Psoas muscle (tissue), 8 donors: Measurements from ENCODE around the gene SYNDIG1. TPM values are rescaled to one million over a fixed set of nuclear protein-coding genes. Genes with fewer than 3 reads are reported as not detected.

ENCODE experiments used
- ATAC-seq, 4 donors: fragments of 200-7000 bp; cut with Tn5 transposase; one replicate each; pipeline ENCODE4 v1.9.1; 2020; ENCODE audit warnings: moderate library complexity in 3 of 4, mild to moderate bottlenecking in 2 of 4
- DNase-seq, 2 donors: peaks; one replicate each; pipeline ENCODE4 v3.0.0-alpha.2; 2020
- H3K27ac ChIP-seq: fragments of 200-600 bp; one replicate; pipeline ENCODE4 v1.8.0; 2022
- H3K27me3 ChIP-seq, 3 donors: fragments of 200-600 bp in 1 of 3; one replicate each; pipeline versions ENCODE4 v1.6.1 to v1.8.0; 2013 to 2022; ENCODE audit warnings: low read length in 2 of 3, mild to moderate bottlenecking in 2 of 3, moderate library complexity in 1 of 3; ENCODE audit not compliant: insufficient read depth in 3 of 3
- H3K36me3 ChIP-seq, 2 donors: fragments of 200-600 bp in 1 of 2; one replicate each; pipeline versions ENCODE4 v1.6.1 to v1.8.0; 2013 to 2022; ENCODE audit warnings: low read depth in 1 of 2, mild to moderate bottlenecking in 1 of 2, moderate library complexity in 1 of 2; ENCODE audit not compliant: insufficient read depth in 1 of 2
- H3K4me1 ChIP-seq: fragments of 200-600 bp; one replicate; pipeline ENCODE4 v1.8.0; 2022
- H3K4me3 ChIP-seq: fragments of 200-600 bp; one replicate; pipeline ENCODE4 v1.8.0; 2022; ENCODE audit warnings: mild to moderate bottlenecking
- H3K9me3 ChIP-seq: fragments of 200-600 bp; one replicate; pipeline ENCODE4 v1.8.0; 2022
- WGBS, 3 donors: extraction: QIAGEN DNeasy Blood & Tissue Kit; methylation state at CpG; one replicate each; pipeline versions ENCODE4 v1.1.6 to v1.1.7; 2013; 5-methylcytosine and 5-hydroxymethylcytosine counted together
- intact Hi-C, 2 donors: fragments of 100-400 bp; cut with DNase I; formaldehyde crosslinking; loops; one replicate each; pipeline versions ENCODE4 v1.11.0 to v1.14.2; 2022
- polyA plus RNA-seq, 3 donors: library from polyadenylated mRNA; stranded (reverse); fragments of 200-250 nt; gene quantifications; one replicate each; pipeline ENCODE4 v1.2.3, GENCODE V29; 2013
- total RNA-seq, 4 donors: library from RNA; stranded (reverse); fragmentation: NEBNext Ultra II Directional in 2 of 4; extraction: Animal tissue kit (Norgen Biotek cat#: 25700) in 2 of 4; gene quantifications; one replicate each; pipeline versions ENCODE4 v1.2.1 to v1.2.4, GENCODE V29; 2021 to 2023
- TF ChIP-seq, protein P1 (sequence below): fragments of 200-600 bp; IDR thresholded peaks from one replicate; pipeline ENCODE4 v1.8.0; 2022; ENCODE audit warnings: antibody characterized with exemption
- donor health status: healthy with polysubstance abuse.
- donor health status: DM: no; HTN: no; CAD: no; lungs with moderate emphysema.
- donor health status: Bipolar disorder and iron deficiency.
- donor health status: healthy.
- donor health status: DM: yes; HTN: yes; CAD: no.
- donor health status: DM: no; HTN: no; CAD: no.
- donor health status: DM: no; HTN: no; CAD: no.
- donor health status: DM: yes; HTN: yes; CAD: no.

SYNDIG1 gene
- total and polyA plus RNA-seq, 7 donors: 0.03 to 0.10 TPM; not detected in 5

DNA sequence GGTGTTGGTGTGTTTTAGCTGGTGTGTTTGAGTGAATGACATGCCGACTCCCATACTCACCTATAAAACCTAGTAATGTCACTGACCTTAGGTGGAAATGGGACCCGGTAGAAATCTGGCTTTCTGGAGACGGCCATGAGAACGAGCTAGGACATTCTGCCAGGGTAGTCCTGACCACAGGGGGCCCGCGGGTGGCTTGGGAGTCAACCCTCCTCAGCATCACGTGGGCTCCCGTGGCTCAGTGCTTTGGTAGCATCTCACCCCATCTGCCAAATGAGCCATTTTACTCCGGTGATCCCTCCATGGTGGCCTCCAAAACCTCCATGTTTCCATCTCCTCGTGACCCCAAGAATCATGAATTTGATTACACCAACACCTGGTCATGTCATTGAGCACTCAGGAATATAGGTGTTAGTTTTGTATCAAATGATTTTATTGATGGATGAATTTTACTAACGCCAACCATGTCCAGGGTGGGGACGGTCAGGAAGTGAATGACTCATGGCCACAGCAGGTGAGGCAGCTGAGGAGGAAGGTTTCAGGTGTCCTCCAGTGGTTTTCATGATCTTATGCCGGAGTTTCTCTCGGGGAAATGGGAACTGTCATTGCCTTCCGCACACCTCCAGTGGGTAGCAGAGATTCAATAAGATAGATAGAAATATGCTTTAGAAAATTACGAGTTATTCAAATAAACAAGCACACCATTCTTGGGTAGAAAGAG is 195.0 kb downstream of the SYNDIG1 start:
- H3K4me1 ChIP-seq: no peaks in the 10 kb centered on the region
- DNase-seq (no peak), ATAC-seq (no peak)
- H3K27ac ChIP-seq: no peak overlapping the region
- H3K9me3 ChIP-seq: no peaks in the 10 kb centered on the region
- H3K27me3 ChIP-seq: peaks cover 0 to 4% (median 3%) of the 10 kb centered on the region in 3 donors
- TF ChIP-seq, protein P1, sequence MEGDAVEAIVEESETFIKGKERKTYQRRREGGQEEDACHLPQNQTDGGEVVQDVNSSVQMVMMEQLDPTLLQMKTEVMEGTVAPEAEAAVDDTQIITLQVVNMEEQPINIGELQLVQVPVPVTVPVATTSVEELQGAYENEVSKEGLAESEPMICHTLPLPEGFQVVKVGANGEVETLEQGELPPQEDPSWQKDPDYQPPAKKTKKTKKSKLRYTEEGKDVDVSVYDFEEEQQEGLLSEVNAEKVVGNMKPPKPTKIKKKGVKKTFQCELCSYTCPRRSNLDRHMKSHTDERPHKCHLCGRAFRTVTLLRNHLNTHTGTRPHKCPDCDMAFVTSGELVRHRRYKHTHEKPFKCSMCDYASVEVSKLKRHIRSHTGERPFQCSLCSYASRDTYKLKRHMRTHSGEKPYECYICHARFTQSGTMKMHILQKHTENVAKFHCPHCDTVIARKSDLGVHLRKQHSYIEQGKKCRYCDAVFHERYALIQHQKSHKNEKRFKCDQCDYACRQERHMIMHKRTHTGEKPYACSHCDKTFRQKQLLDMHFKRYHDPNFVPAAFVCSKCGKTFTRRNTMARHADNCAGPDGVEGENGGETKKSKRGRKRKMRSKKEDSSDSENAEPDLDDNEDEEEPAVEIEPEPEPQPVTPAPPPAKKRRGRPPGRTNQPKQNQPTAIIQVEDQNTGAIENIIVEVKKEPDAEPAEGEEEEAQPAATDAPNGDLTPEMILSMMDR: no peak
- no peaks in the 10 kb centered on the region for H3K36me3 ChIP-seq
- intact Hi-C loops: no loop called here
- H3K4me3 ChIP-seq: no peak overlapping the region
- WGBS, 3 donors: 93 to 96% (median 95%) methylated on average over 16 of the region's 16 CpGs

DNA sequence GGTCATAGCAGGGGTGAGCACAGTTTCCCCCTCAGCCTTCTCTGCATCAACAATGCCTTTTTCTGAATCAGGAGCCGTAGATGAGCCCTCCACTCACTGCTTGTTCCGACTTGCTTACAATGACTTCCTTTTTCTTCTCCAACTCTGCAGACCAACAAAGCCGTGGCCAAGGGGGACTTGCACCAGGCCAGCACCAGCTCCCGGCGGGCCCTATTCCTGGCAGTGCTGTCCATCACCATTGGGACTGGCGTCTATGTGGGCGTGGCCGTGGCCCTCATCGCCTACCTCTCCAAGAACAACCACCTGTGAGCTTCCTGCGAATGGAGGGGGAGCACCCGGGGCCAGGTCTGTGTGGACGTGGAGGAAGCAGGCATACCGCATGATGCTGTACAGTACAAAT is 195.8 kb downstream of the SYNDIG1 start:
- DNase-seq (no peak), ATAC-seq (no peak)
- no peaks in the 10 kb centered on the region for H3K9me3 ChIP-seq
- H3K4me1 ChIP-seq: no peaks in the 10 kb centered on the region
- no peak overlapping the region for H3K27ac ChIP-seq
- no peak overlapping the region for H3K4me3 ChIP-seq
- no peaks in the 10 kb centered on the region for H3K36me3 ChIP-seq
- intact Hi-C loops: no loop called here
- 81 to 92% (median 87%) methylated on average over 13 of the region's 13 CpGs for WGBS, 3 donors
- TF ChIP-seq, protein P1: no peak
- H3K27me3 ChIP-seq: peaks cover 0 to 4% (median 3%) of the 10 kb centered on the region in 3 donors

DNA sequence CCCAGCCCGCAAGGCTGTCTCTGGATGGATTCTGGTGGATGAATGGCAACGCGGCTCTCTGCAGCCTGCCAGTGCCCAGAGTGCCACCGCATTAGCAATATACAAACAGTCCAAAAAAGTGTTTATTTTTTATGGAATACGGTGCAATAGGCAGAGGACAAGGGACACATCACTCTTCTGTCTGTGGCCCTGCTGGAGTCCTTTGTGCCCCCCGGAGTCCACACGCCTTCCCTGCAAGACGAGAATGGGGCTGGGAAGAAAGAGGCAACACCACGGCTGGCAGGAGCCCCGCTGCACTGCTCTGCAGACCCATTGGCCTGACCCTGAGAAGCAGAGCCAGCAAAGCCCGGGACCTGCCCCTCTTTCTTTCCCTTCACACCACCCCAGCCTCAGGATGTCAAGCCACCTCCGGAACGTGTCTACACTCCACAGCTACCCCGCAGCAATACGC is 196.3 kb downstream of the SYNDIG1 start:
- 92 to 94% (median 93%) methylated on average over 15 of the region's 15 CpGs for WGBS, 3 donors

DNA sequence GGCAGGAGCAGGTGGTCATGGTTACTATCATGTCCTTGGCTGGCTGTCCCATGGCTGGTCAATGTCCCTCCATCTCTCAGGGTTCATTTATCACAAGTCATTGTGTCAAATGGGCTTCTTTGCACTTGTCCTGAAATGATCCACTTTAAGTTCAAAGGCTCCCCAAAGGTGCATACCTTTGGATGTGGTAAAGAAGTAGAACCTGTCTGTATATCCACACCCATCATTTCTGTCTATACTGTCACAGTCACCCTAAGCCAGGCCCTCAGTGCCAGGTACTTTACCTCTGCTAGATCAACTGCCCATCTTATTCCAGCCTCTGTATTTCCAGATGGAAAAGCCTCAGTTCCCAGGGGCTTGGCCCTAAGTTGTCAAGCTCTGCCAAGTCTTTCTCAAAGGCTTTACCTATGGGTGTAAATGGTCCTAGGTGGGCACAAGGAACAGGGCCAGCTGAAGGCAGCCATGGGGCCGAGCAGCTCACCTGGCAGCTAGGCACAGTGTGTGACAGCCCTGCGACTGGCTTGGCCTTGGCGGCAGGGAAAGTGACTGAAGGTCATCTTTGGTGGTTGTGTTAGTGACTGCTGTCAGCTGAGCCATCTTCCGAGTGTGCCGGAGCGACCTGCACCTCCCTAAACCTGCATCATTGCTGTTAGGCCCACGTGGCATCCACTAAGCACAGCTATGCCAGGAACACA is 198.4 kb downstream of the SYNDIG1 start:
- 91 to 94% (median 92%) methylated on average over 7 of the region's 7 CpGs for WGBS, 3 donors
- ATAC-seq (no peak), DNase-seq (no peak)
- TF ChIP-seq, protein P1: no peak
- Histone ChIP-seq H3K27me3 (peaks cover 0 to 3% (median 2%) of the 10 kb centered on the region in 3 donors), H3K4me3 (no peak overlapping the region), H3K9me3 (no peaks in the 10 kb centered on the region), H3K27ac (no peak overlapping the region), H3K36me3 (no peaks in the 10 kb centered on the region), H3K4me1 (no peaks in the 10 kb centered on the region)
- intact Hi-C loops: no loop called here

More for the DNA sequence above, 196.3 kb downstream of the SYNDIG1 start:
- H3K27me3 ChIP-seq: peaks cover 0 to 4% (median 3%) of the 10 kb centered on the region in 3 donors
- no peak overlapping the region for H3K4me3 ChIP-seq
- ATAC-seq (no peak), DNase-seq (no peak)
- no peaks in the 10 kb centered on the region for H3K9me3 ChIP-seq
- TF ChIP-seq, protein P1: no peak
- H3K27ac ChIP-seq: no peak overlapping the region
- H3K36me3 ChIP-seq: no peaks in the 10 kb centered on the region
- intact Hi-C loops: no loop called here
- H3K4me1 ChIP-seq: no peaks in the 10 kb centered on the region
